Hepatocyte (in vitro differentiated cells): ENCODE results near the gene CATSPER3.

Experiments
- CTCF ChIP-seq: fragments of 200-600 bp; sonication (generic); IDR thresholded peaks from 2 replicates; pipeline ENCODE4 v1.5.1; 2016; ENCODE audit warnings: antibody characterized with exemption, mild to moderate bottlenecking; ENCODE audit not compliant: poor library complexity
- EZH2 ChIP-seq: fragments of 200-600 bp; sonication (generic); IDR thresholded peaks from 2 replicates; pipeline ENCODE4 v1.6.1; 2016; ENCODE audit warnings: antibody characterized with exemption, mild to moderate bottlenecking, borderline replicate concordance

GRCh38 chr5:135056316-135057030 lies 88.8 kb downstream of the CATSPER3 start:
- TF ChIP-seq CTCF (no peak), EZH2 (no peak)
